GM21529 (cell line): ENCODE data around the gene DYNLT2B.
A peak's percentile ranks its signal among the peaks of the same experiment; 100 is the strongest.
"Not testable (repeated sequence)": the region's sequence is repeated elsewhere in the genome, so short reads cannot be mapped to it uniquely, and the experiment has no call there.

Experiments
- ATAC-seq: cut with Tn5 transposase; IDR thresholded peaks from one replicate; pipeline ENCODE4 v1.9.1; 2021; ENCODE audit not compliant: unreplicated experiment

The DYNLT2B gene

DNA sequence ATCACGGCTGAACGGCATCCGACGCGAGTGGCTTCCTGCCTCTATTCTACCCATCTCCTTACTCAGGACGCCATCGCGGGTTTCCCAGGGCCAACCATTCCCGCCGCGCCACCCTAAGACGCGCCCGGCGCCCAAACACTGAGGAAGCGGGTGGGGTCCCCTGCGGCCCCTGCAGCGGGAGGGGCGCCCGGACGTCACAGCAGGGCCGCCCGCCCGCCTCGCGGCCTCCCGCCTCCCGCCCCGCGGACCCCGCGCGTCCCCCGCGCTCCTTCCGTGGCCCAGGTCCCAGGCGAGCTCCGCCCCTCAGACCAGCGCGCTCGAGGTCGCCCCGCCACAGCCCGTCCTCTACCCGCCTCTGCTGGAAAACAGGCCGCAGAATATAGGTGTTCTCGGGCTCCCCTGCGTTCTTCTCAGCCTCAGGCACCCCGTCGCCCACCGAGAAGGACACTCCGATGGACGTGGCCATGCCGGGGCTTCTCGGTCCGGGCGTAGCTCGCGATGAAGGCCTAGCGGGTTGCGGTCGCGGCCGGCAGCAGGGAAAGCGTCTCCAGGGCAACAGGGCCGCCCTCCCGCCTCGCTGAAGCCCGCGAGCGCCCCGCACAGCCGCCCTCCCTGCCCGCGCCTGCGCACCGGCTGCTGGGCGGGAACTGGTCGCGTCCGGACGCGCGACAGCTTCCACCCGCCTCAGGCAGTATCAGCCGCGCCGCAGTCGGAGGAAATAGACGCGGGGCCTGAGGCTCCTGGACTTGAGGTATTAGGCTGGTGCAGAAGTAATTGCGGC lies at the start of gene DYNLT2B:
TSS of gene DYNLT2B (minus strand) at position 554 of the 781 bp plus-strand sequence. CDS start at position 466, 88 bp downstream.
- peak; percentile 78 for ATAC-seq

DNA sequence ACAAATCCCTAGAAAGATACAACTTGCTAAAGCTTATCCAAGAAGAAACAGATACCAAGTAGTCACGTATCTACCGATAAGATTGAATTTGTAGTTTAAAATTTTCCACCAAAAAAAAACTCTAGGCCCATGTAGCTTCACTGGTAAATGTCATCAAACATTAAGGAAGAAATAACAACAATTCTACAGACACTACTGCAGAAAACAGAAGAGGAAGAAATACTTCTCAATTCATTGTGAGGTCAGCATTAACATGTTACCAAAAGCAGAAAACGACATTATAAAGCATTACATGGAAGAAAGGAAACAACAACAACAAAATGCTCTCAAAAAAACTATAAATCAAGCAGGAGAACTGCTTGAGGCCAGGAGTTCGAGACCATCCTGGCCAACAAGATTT lies 47.7 kb upstream of the DYNLT2B start:
- ATAC-seq: no peak

DNA sequence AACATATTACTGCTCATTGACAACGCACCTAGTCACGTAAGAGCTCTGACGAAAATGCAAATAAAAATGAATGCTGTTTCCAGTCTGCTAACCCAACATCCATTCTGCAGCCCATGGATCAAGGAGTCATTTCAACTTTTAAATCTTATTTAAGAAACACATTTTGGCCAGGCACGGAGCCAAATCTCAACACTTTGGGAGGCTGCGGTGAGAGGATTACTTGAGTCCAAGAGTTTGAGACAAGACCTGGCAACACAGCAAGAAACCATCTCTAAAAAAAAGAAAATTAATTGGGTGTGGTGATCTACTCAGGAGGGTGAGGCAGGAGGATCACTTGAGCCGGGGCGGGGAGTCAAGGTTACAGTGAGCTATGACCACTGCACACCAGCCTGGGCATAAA lies 42.5 kb upstream of the DYNLT2B start:
- no peak for ATAC-seq

DNA sequence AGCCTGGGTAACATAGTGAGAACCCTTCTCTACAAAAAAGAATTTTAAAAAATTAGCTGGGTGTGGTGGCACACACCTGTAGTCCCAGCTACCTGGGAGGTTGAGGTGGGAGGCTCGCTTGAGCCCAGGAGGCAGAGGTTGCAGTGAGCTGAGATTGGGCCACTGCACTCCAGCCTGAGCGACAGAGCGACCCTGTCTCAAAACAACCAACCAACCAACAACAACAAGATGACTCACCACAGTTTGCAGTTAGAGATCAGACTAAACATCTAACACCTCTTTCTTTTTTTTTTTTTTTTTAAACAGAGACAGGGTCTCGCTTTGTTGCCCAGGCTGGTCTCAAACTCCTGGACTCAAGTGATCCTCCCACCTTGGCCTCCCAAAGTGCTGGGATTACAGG lies 40.5 kb upstream of the DYNLT2B start:
- ATAC-seq: not testable (repeated sequence)

DNA sequence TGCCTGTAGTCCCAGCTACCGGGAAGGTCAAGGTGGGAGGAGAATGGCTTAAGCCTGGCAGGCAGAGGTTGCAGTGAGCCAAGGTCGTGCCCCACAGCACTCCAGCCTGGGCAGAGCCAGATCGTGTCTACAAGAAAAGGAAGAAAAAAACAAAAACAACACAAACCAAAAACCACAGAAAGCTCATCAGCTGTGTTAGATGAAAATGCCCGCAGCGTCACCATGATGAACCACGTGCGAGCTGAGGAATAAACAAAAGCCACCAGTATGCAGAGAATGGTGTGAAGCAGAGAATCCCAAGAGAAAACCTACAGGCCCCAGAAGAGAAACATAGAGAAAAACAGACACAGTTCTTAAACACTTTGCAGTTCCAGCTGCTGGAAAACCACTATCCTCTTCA lies 39.9 kb upstream of the DYNLT2B start:
- ATAC-seq: no peak

DNA sequence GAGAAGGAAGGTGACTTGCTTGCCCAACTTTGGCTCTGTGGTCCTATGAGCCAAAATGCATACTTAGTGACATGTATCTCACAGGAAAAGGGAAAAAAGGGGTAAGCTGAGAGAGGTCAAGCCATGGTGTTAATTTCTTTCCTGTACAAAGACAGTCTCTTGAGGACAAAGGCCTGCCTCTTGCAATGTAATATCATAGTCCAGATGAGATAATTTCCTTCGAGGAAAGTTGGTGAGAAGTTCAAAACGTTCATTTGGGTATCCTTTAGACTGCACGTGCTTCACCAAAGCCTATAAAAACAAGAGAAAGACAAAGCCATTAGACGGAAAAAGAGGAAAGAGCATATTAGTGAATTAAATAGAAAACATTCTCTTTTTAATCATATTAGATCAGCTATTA lies 38.5 kb upstream of the DYNLT2B start:
- ATAC-seq: no peak

DNA sequence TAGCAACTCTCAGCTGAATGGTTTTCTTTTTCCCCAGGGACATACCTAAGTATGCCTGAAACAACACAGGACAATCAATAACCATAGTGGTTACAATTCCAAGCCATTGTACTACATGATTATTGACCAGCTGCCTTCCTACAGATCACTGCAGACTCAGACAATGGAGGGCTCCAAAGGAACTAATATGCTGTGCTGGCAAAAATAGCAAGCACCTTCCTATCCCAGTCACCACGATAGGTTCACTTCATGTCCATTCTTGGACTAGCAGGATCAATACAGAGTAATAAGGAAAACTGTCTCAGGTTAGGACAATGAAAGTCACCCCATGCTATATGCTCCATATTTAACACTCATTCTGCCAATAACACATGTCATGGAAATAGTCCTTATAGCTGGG lies 37.6 kb upstream of the DYNLT2B start:
- ATAC-seq: no peak

DNA sequence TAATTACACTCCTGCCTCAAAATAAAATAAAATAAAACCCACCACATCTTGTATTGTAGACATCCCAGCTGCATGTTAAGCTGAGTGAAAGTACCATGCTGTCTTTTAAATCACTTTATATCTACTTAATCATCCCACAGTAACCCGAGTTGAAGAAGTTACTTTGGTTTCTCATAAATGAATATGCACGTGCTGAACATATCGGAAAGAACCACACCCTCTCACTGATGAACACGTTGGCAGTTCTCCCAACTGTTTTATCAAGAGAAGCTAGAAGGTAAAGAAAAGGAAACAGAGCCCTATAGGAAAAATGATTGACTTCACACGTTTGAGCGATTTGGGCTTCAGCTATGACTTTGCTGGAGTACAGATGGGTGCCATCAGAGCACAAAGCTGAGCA lies 36.1 kb upstream of the DYNLT2B start:
- no peak for ATAC-seq

DNA sequence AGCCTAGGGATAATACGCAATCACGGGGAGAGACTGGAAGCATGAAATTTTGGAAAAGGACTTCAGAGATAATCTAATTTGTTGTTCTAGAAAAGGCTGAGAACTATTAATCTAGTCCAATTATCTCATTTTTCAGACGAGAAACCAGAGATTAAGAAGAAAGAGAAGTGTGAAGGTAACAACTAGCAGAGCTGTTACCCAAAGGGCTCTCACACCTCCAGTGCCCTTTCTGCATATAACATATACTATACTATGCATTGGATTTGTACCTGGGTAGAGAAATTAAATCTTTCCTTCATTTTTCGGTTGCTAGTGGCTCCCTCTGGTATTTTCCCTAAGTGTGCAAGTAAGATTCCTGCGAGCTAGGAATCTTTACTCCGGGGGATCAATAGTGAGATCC lies 33.5 kb upstream of the DYNLT2B start:
- ATAC-seq: no peak

DNA sequence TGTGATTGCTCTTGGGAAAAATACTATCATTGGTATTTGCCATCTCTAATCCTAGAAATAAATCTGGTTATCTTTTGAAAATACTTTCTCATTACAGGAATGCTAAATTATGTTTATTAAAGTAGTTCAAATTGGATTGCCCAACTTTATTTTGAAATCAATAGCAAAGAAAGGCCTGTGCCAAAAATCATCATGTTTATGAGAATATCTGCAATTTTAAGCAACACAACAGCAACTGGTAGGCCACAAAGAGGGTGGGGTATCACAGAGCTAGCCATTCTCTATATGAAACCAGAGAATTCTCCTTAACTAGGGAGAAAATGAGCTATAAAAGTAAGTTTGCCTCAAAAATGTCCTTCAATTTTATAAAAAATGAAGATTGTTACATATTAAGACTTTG lies 32.0 kb upstream of the DYNLT2B start:
- no peak for ATAC-seq

DNA sequence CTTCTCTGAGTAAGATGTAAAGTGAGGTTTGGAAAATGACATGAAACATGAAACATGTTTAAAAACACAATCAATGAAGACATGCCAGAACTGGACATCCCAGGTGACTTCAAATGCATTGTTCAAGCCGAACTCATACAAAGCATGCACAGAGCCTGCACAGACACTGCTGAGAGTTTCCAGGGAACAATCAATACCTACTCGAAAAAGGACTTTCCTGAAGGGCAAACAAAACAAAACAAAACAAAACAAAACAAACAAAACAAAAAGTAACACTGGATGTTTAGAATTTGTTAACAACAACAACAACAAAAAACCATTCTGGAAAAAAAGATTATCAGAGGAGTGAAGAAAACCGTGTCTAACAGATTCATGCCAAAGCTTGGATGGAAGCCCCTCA lies 30.7 kb upstream of the DYNLT2B start:
- ATAC-seq: no peak

DNA sequence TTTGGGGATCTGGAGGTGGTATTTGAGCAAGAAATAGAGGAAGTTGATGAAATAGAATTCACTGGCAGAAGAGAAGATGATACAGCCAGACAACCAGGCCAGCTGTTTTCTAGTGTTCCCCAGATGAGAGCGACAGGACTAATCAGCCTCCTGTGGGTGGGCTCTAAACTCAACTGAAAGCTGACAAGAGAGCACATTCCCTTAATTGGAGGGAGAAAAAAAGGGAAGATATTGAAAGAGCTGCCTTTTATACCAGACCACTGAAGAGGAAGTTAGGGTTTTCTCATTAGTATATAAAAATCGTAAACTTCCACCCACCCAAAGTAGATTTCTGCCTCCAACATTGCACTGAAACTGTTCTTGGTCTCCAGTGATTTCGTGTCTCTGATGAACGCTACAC lies 26.6 kb upstream of the DYNLT2B start:
- ATAC-seq: no peak

DNA sequence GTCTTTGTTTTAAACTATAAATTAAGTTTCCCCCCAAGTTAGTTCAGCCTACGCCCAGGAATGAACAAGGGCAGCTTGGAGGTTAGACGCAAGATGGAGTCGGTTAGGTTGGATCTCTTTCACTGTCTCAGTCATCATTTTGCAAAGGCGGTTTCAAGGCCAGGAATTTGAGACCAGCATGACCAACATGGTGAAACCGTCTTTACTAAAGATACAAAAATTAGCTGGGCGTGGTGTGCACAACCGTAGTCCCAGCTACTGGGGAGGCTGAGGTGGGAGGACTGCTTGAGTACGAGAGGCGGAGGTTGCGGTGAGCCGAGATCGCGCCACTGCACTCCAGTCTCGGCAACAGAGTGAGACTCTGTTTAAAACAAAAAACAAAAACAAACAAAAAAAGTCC lies 25.9 kb upstream of the DYNLT2B start:
- not testable (repeated sequence) for ATAC-seq

DNA sequence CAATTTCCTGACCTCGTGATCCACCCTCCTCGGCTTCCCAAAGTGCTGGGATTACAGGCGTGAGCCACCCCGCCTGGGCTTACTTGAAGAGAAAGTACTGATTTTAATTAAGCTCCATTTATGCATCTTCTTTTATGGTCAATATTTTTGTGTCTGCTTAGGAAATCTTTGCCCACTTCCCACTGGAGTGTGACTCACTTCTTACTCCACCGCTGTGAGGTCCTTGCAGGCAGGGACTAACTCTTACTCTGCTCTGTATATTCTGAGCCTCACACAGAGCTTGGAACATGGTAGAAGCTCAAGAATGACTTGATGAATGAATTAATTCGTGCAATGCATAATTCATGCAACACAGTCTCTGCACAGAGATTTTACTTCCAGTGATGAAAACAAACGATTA lies 23.1 kb upstream of the DYNLT2B start:
- no peak for ATAC-seq

DNA sequence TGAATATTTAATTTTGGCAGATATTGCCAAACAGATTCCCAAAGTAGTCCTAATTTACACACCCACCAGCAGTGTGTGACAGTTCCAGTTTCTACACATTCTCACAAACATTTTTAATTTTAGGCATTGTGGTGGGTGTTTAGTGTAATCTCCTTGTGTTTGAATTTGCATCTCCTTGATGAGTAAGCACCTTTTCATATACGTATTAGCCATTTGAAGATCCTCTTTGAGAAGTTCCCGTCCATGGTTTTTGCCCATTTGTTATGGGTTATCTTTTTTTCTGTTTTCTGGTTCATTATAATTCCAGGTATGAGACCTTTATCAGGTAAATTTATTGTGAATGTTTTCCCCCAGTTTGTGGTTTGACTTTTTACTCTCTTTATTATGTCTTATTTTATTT lies 22.4 kb upstream of the DYNLT2B start:
- ATAC-seq: no peak

DNA sequence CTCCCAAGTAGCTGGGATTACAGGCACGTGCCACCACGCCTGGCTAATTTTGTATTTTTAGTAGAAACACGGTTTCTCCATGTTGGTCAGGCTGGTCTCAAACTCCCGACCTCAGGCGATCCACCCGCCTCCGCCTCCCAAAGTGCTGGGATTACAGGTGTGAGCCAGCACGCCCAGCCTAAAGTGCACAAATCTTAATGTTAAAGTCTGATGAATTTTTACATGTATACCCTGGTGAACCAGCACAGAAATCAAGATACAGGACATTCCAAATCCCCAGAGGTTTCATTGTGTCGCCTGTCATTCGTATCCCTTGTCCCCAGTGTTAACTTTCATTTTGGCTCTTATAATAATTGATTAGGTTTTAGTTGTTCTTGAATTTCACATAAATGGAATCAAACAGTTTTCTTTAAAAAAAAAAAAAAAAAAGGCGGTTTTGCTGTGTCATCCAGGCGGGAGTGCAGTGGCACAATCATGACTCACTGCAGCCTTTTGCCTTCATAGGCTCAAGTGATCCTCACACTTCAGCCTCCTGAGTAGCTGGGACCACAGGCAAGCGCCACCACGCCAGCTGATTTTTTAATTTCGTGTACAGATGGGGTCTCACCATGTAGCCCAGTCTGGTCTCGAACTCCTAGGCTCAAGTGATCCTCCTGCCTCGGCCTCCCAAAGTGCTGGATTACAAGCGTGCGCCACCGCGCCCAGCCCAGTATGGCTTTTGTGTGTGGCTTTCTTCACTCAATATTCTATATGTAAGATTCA lies 21.6 kb upstream of the DYNLT2B start:
- no peak for ATAC-seq

DNA sequence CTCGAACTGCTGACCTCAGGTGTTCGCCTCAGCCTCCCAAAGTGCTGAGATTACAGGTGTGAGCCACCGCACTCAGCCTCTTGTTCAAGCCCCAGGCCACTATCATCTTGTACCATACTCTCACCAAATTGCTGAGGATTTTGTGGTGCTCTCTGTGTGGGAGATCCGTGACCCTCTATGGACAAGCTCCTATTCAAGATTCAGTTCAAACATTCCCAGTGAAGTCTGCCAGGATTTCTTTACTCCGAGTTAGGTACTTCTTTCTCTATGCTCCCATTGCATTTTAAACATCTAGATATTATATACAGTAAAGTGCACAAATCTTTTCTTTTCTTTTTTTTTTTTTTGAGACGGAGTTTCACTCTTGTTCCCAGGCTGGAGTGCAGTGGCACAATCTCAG lies 21.0 kb upstream of the DYNLT2B start:
- no peak for ATAC-seq

DNA sequence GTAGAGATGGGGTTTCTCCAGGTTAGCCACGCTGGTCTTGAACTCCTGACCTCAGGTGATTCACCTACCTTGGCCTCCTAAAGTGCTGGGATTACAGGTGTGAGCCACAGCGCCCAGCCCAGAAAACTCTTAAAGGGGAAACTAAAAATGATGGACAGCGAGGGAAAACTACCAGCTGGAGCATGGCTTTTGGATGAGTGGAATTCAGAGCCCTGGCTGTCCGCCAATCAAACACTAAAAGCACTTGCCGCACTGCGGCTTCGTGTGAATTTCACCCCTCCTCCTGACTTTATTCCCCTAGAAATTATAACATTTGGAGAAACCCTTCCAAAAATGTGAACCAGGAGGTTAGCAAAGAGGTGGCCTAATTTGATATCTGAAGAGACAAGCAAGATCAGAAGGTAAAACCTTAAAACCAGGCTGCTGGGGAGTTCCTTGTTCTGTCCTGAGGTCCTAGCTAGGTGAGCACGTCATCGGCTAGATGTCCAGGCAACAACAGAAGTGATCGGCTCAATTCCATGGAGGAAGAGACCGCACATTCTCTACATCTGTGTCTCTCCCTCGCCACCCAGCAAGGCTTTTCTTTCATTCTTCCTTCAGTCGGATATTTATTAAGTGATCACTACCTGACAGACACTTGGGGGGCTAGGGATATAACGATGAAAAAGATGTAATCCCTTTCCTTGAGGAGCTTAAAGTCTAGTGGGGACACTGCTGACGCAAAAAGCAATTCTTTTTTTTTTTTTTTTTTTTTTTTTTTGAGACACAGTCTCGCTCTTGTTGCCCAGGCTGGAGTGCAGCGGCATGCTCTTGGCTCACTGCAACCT lies 18.5 kb upstream of the DYNLT2B start:
- ATAC-seq: no peak

DNA sequence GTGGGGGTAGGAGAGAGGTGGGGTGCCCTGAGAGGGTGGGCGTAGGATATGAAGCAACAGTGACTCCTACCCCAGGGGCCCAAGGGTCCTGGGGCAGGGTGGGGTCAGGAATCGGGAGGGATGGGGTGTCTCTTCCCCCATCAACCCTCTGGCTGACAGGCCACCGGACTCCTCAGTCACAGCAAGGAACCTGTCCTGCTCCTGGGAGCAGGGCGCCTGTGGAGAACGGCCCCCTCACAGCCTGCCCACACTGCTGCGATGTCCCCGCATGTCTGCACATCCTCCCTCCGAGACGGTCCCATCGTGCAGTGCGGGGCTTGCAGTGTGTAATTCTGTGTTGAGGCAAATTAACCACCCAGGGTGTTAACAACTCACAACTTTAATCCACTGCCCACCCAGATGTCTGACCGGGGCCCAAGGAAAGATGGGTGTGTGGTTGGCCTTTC lies 17.5 kb upstream of the DYNLT2B start:
- ATAC-seq: no peak

DNA sequence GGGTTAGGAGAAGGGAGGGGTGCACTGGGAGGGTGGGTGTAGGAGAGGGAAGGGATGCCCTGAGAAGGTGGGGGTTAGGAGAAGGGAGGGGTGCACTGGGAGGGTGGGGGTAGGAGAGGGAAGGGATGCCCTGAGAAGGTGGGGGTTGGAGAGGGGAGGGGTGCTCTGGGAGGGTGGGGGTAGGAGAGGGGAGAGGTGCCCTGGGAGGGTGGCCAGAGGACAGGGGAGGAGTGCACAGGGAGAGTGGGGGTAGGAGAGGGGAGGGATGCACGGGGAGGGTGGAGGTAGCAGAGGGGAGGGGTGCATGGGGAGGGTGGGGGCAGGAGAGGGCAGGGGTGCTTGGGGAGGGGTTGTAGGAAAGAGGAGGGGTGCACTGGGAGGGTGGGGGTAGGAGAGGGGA lies 16.9 kb upstream of the DYNLT2B start:
- ATAC-seq: no peak

DNA sequence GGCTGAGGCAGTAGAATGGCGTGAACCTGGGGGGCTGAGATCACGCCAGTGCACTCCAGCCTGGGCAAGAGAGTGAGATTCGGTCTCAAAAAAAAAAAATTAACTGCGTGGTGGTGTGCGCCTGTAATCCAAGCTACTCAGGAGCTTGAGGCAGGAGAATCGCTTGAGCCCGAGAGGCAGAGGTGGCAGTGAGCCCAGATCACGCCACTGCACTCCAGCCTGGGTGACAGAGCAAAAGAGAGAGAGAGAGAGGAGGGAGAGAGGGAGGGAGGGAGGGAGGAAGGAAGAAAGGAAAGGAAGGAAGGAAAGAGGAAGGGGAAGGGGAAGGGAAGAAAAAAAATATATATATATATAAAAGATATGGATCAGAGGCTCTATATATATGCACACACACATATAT lies 14.1 kb upstream of the DYNLT2B start:
- ATAC-seq: no peak

DNA sequence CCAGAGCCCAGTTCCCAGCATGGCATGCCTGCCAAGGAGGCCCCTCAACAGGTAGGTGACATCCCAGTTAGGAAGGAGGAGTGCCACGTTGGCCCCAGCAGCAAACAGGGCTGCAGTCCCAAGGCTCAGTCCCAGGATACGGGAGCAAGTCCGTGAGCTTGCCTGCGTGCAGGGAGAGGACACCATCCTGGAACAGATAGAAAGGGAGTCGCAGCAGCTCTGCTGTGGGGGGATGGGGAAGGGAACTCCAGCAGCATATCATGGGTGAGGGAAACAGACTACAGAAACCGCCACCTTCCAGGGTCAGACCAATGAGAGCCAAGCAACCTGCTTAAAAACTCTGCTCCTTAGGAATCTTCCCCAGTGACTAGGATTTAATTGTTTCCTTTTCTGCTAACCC lies 9.4 kb upstream of the DYNLT2B start:
- ATAC-seq: no peak
